HG02870 (cell line): ENCODE measurements around the gene MARCHF3.
"Not testable (repeated sequence)": the region's sequence is repeated elsewhere in the genome, so short reads cannot be mapped to it uniquely, and the experiment has no call there.

Experiments used
- ATAC-seq: cut with Tn5 transposase; IDR thresholded peaks from one replicate; pipeline ENCODE4 v1.9.1; 2021; ENCODE audit warnings: mild to moderate bottlenecking, moderate library complexity; ENCODE audit not compliant: unreplicated experiment

Gene MARCHF3

DNA sequence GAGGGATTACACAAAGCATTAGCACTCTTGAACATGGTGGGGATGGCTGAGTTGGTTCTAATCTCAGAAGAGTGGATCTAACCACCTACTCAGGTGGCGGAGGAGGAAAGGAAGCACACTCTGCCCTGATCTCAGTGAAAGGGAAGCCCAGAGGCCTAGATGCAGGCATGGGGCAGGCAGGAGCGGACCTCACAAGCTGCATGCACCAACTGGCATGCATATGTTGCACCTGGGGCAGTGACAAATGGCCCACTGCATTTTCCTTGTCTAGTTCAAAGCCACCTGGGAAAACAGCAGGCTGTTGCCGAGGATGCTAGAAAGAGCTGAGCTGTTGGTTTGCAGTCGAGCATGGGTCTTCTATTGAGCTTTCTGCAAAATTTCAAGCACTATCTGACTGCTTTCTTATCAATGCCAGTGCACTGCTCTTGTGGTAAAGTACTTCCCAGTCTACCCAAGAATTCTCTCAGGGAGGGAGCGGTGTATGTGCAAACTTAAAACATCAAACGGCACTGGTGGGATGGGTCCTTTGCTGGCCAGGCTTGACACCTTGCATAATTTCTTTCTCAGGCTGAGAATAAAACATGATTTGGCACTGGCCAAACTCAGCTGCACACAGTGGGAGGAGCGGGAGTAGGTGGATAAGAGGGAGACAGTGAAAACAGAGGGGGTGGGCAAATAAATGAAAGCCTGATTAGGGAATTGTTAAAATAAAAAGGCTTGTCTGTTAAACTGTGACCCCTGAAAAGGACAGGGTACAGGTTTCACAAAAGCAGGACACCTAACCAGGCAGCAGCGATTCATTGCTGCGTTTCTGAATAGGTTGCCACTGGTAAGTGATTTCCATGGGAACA is 108.9 kb downstream of the MARCHF3 start:
- ATAC-seq: no peak

DNA sequence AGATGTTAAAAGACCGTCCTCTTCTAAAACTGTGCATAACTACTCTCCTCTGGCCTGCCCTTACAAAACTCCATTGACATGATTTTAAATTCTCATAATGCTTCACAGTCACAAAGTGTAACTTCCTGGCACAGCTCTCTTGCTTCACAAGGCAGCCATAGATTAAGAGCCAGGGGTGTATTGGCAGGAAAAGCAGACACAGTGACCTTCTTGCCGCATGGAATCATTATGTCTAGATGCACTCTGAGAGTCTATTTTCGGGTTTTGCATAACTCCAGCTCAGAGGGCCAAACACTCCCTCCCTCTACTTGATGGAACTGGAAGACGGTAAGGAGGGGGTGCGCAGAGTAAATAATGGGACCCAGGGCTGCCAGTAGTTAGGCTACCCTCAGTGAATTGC is 110.1 kb downstream of the MARCHF3 start:
- no peak for ATAC-seq

GRCh38 chr5:126919566-126919965 is 110.8 kb downstream of the MARCHF3 start:
- ATAC-seq: no peak

- no peak for ATAC-seq
These were observed 111.8 kb downstream of the MARCHF3 start for GRCh38 chr5:126918615-126918957.

DNA sequence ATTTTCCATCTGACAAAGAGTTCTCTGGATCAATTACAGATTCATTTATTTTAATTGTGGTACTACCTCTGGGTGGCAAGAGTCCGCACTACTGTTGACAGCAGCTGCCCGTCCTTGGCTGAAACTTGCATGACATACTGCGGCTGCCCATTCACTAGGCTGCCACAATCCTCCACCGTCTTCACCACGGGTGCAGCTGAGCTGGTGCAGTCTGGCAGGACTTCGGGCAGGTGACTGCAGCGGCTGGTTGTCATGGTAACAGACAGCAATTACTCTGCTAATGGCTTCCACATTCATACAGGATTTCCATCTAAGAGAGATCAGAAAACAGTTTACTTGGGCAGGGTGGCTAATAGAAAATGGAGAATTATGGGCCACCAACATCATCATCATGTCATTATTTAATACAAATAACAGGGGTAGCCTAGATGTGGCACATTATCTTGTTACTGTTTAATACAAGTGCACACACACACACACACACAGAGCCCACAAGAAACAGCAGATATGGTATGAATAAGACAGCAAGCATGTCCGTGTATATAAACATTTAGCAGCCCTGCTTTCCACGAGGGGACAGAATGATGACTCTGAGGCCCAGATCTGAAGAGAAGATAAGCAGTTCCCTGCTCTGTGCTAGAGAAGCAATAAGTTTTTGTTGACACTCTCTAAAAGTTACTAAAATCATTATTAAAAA is 112.3 kb downstream of the MARCHF3 start:
- ATAC-seq: no peak

- ATAC-seq: no peak
These were observed 114.9 kb downstream of the MARCHF3 start for GRCh38 chr5:126915496-126915895.

DNA sequence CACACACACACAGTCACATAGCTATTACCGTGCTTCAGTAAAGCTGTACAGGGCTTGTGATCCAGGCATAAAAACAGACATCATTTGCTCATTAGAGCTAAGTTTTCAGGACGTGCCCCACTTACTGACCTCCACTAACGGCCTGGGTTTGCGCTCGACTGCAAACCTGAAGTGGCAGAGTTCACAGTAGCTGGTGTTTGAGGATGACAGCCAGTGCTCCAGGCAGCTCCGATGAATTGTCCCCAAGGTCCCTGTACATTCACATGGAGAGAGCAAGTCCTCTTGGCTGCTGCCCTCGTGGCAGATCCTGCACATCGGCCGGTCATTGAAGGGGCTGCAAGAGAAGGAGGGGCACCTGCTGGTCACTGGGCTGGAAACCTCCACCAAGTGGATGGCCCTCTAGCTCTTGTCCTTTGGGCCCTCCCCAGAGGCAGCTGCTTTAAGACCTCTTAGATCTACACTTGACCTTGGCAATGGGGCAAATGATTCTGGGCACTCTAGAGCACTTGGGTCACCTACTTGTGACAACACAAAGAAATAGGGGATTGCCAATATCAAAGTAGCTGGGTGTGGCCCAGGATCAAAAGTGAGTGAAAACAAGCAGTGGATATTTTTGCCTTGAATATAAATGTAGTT is 115.4 kb downstream of the MARCHF3 start:
- no peak for ATAC-seq

GRCh38 chr5:126912616-126913200 is 117.7 kb downstream of the MARCHF3 start:
- no peak for ATAC-seq

DNA sequence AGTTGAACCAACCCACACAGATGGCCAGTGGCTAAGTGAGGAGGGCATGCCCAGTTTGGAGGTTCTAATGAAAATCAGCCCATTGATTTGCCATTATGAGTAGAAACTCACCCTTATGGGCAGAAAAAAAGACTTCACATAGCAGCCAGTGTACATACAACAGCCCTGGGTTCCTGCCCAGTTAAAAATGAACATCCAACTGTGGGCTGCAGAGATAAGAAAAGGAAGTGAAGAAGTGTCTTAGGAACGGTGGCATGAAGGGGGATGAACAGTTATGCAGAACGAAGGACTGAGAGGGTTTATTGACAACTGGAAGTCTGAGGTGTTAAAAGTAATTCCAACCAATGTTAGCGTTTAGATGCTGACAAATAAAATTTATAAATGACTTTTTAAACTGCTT is 118.4 kb downstream of the MARCHF3 start:
- ATAC-seq: no peak

DNA sequence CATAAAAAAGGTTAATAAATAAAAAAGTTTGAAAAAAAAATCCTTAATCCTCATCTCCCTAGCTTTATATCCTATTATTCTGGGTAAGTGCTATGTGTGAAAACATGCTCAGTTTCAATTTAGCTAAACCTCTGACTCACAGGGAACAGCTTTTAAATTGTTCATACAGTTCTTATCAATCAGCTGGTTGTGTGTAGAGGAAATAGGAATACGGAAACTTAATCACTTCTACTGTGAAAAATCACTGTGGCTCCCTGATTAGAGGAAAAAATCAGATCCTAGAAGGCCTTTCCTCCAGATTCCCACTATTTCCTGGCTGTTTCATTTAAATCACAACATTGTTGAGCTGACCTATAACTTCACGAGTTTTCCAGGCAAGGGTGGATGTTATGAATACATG is 120.5 kb downstream of the MARCHF3 start:
- ATAC-seq: no peak

DNA sequence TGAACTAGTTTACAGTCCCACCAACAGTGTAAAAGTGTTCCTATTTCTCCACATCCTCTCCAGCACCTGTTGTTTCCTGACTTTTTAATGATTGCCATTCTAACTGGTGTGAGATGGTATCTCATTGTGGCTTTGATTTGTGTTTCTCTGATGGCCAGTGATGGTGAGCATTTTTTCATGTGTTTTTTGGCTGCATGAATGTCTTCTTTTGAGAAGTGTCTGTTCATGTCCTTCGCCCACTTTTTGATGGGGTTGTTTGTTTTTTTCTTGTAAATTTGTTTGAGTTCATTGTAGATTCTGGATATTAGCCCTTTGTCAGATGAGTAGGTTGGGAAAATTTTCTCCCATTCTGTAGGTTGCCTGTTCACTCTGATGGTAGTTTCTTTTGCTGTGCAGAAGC is 126.0 kb downstream of the MARCHF3 start:
- ATAC-seq: not testable (repeated sequence)

GRCh38 chr5:126900796-126901195 is 129.6 kb downstream of the MARCHF3 start:
- no peak for ATAC-seq

DNA sequence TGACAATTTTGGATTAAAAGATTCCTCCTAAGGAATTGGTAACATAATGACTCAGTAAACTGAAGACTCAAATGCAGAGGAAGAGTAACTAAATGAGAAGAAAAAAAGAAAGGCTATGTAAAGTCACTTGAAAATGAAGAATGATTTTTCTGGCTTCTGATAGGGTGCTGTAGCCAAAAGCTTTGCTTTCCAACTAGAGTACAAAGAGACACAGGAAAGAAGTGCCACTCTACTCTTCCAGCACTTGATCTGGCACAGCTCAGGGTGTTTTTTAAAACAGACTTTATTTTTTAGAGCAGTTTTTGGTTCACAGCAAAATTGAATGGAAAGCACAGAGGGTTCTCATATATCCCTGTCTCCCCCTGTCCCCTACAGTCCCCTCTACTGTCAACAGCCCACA is 130.9 kb downstream of the MARCHF3 start:
- no peak for ATAC-seq

DNA sequence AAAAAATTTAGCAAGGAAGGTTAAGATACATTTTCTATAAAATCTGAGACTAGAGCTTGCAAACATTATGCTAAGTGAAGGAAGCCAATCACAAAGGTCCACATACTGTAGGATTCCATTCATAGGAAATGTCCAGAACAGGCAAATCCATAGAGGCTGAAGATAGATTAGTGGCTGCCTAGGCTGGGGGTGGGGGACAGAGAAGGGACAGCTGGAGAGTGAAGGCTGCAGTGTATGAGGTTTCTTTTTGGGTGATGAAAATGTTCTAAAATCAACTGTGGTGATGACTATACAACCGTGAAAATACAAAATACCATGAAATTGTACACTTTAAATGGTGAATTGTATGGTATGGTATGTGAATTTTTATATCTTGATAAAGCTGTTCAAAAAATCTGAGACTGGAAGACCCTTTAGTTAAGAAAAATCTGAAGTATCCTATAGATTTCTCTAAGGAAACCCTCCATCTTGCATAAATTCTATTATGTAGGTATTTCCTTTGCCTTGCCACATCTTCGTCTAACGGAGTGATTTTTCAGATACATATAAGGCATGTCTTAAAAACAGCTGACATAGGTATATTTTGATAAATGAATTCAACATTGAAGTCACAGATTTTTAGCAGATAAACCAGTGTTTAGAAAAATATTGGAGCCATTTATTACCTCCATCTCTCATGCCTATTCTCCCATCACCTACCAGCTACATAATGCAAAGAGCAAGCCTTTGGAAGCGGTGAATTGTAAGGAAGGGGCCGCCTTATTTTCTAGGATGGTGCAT is 132.3 kb downstream of the MARCHF3 start:
- ATAC-seq: no peak

- ATAC-seq: no peak
These were observed 134.1 kb downstream of the MARCHF3 start for GRCh38 chr5:126896170-126896702.

DNA sequence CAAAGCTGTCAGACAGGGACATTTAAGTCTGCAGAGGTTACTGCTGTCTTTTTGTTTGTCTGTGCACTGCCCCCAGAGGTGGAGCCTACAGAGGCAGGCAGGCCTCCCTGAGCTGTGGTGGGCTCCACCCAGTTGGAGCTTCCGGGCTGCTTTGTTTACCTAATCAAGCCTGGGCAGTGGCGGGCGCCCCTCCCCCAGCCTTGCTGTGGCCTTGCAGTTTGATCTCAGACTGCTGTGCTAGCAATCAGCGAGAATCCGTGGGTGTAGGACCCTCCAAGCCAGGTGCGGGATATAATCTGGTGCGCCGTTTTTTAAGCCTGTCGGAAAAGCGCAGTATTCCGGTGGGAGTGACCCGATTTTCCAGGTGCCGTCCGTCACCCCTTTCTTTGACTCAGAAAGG is 134.6 kb downstream of the MARCHF3 start:
- not testable (repeated sequence) for ATAC-seq

DNA sequence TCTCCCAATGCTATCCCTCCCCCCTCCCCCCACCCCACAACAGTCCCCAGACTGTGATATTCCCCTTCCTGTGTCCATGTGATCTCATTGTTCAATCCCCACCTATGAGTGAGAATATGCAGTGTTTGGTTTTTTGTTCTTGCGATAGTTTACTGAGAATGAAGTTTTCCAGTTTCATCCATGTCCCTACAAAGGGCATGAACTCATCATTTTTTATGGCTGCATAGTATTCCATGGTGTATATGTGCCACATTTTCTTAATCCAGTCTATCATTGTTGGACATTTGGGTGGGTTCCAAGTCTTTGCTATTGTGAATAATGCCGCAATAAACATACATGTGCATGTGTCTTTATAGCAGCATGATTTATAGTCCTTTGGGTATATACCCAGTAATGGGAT is 139.9 kb downstream of the MARCHF3 start:
- not testable (repeated sequence) for ATAC-seq

DNA sequence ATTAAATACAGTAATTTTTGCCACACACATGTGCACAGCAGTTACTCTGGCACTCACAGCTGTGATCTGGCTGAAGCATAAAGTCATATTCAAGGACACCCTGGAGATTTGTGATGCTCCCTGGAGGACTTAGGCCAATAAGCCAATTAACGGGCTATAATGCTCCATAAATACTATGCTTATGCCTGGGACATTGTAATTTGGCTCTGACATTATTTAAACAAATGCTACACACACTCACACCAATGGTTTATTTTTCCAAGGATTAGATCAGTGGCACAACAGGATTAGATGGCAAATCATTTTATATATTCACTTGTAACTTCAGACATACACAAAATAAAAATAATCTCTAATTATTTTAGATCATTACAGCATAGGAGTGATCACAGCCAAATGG is 142.2 kb downstream of the MARCHF3 start:
- no peak for ATAC-seq

GRCh38 chr5:126884269-126884819 is 146.0 kb downstream of the MARCHF3 start:
- no peak for ATAC-seq

DNA sequence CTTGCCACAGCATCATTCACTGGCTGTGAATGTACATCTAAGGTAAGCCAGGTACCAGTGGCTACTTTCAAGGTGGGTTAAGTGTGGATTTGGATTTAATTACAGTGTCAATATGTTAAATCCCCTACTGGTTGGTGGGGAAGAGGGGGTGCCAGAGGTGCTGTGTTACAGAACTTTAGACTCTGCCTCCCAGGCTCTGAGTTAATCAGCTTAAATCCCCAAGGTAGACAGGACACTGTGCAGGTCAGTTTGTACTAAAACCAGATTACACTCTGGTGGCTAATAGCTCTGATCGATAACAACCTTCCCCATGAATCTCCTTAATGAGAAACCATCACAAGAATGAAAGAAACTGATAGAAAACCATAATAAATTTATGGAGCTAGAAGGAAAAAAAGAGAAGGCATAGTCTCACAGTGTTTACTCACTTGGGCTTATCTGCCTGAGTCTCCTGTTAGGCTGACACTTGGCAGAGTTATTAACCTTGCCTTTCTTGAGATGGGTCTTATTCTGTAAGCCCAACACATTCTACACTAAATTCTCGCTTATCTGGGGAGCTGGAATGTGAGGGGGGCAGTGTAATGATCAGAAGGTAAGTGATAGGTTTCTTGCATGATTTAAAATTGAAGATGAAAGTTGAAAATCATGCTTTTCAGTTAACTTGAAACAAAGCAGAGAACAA is 146.7 kb downstream of the MARCHF3 start:
- ATAC-seq: no peak
